Measurements from ENCODE around the gene TMPRSS3.

TMPRSS3 gene

DNA sequence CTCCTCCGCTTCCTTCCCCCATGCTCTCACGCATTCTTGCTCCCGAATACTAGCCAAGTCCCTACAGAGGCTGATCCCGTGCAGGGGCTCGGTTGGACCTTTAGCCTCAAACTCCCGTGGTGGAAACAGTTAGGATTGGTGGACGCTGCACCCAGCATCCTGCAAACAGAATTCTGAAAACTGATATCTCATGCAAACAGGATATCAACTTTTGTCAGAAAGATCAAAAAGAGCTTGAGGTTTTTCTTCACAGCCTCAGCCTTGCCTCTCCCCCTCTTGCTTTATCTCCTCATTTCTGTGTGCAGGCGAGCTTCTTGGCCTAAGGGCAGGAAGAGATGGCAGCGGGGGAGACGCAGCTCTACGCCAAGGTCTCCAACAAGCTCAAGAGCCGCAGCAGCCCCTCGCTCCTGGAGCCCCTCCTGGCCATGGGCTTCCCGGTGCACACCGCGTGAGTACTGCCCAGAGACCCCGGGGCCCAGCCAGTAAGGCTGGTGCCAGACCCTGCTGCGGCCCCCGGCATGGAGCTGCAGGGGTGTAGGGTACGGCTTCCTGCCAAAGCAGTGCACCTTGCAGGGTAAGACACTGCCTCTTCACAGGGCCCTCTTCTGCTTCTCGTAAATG is 7.9 kb upstream of the TMPRSS3 start, which contains the start of gene UBASH3A:
UBASH3A (plus strand) TSS at position 292 of the 621 bp plus-strand sequence; CDS start at position 336, 44 bp downstream.
- TF ChIP-seq, protein P1, sequence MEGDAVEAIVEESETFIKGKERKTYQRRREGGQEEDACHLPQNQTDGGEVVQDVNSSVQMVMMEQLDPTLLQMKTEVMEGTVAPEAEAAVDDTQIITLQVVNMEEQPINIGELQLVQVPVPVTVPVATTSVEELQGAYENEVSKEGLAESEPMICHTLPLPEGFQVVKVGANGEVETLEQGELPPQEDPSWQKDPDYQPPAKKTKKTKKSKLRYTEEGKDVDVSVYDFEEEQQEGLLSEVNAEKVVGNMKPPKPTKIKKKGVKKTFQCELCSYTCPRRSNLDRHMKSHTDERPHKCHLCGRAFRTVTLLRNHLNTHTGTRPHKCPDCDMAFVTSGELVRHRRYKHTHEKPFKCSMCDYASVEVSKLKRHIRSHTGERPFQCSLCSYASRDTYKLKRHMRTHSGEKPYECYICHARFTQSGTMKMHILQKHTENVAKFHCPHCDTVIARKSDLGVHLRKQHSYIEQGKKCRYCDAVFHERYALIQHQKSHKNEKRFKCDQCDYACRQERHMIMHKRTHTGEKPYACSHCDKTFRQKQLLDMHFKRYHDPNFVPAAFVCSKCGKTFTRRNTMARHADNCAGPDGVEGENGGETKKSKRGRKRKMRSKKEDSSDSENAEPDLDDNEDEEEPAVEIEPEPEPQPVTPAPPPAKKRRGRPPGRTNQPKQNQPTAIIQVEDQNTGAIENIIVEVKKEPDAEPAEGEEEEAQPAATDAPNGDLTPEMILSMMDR (IDR thresholded peaks at IDR 0.05; ENCODE audit: insufficient read depth, missing control alignments): no peak
- no peak for FAIRE-seq
- DNase-seq (ENCODE audit: insufficient read length, low spot score): no peak

DNA sequence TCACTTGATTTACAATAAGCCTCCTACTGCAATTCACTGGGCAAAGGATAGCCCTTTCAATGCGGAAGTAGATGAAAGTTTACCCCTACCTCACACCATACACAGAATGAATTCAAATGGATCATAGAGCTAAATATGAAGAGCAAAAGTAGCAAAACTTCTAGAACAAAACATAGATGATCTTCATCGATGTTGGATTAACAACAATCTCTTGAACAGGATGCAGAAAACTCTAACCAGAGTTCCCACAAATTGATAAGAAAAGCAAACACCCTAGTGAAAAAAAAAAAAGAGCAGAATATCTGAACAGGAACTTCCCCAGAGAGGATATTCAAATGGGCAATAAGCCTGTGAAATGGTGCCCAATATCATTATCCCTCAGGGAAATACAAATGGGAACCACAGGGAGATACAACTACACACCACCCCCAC is 6.0 kb upstream of the TMPRSS3 start:
- FAIRE-seq (no peak), DNase-seq (ENCODE audit: insufficient read length, low spot score) (no peak)
- TF ChIP-seq, protein P1 (IDR thresholded peaks at IDR 0.05; ENCODE audit: insufficient read depth, missing control alignments): no peak

GRCh38 chr21:42401154-42401553 is 5.3 kb upstream of the TMPRSS3 start:
- TF ChIP-seq, protein P1 (IDR thresholded peaks at IDR 0.05; ENCODE audit: insufficient read depth, missing control alignments): no peak
- no peak for FAIRE-seq
- DNase-seq (ENCODE audit: insufficient read length, low spot score): no peak

DNA sequence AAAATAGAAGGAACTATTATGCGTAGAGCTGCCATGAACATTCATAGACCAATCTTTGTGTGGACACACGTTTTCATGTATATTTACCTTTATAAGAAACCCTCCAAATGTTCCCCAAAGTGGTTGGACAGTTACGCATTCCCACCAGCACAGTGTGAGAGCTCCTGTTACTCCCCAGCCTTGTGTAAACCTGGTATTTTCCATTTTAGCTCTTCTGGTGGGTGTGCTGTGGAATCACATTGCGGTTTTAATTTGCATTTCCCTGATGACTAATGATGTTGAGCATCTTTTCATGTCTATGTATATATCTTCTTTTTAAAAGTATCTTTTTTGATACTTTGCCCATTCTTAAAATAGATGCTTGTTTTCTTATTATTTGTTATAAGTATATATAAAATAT is 4.7 kb upstream of the TMPRSS3 start:
- FAIRE-seq: no peak
- no peak for DNase-seq (ENCODE audit: insufficient read length, low spot score)
- TF ChIP-seq, protein P1 (IDR thresholded peaks at IDR 0.05; ENCODE audit: insufficient read depth, missing control alignments): no peak

GRCh38 chr21:42398436-42399028 is 2.7 kb upstream of the TMPRSS3 start:
- TF ChIP-seq, protein P1 (IDR thresholded peaks at IDR 0.05; ENCODE audit: insufficient read depth, missing control alignments): no peak
- FAIRE-seq: no peak
- no peak for DNase-seq (ENCODE audit: insufficient read length, low spot score)

GRCh38 chr21:42397746-42398394 is 2.0 kb upstream of the TMPRSS3 start:
- DNase-seq (ENCODE audit: insufficient read length, low spot score) (no peak), FAIRE-seq (no peak)
- TF ChIP-seq, protein P1 (IDR thresholded peaks at IDR 0.05; ENCODE audit: insufficient read depth, missing control alignments): no peak
